Uterus (tissue), 2 donors: ENCODE measurements around the gene NAT10.

Experiments used
- CTCF ChIP-seq, 4 experiments: fragments of 200-600 bp in 2 of 4; fragments of 450-650 bp in 2 of 4; sonication (generic) in 2 of 4; IDR thresholded peaks; one replicate each; pipeline ENCODE4 v1.5.1; 2016 to 2019; ENCODE audit warnings: antibody characterized with exemption in 4 of 4, mild to moderate bottlenecking in 2 of 4, moderate library complexity in 1 of 4
- POLR2A ChIP-seq, 2 donors: fragments of 450-650 bp; IDR thresholded peaks; one replicate each; pipeline ENCODE4 v1.6.1; 2016; ENCODE audit warnings: antibody characterized with exemption in 2 of 2, mild to moderate bottlenecking in 1 of 2, moderate library complexity in 1 of 2

GRCh38 chr11:34160791-34161190 is 55.4 kb downstream of the NAT10 start:
- no peak for TF ChIP-seq CTCF (IDR thresholded peaks at IDR 0.05)
- TF ChIP-seq POLR2A (IDR thresholded peaks at IDR 0.05), result no peak
